Ureter (tissue), 1 donor: Measurements from ENCODE around the gene UQCRC1. TPM values are rescaled to one million over a fixed set of nuclear protein-coding genes. Genes with fewer than 3 reads are reported as not detected.

ENCODE experiments used
- DNase-seq: peaks from one replicate; pipeline ENCODE4 v3.0.0-alpha.2; 2020; ENCODE audit warnings: low spot score
- total RNA-seq: library from RNA; stranded (reverse); gene quantifications from one replicate; pipeline ENCODE4 v1.2.4, GENCODE V29; 2023
- donor health status: DM: yes; HTN: yes; CAD: no.

The UQCRC1 gene
- total RNA-seq, 1 donor from 2014 or later = 178 TPM

DNA sequence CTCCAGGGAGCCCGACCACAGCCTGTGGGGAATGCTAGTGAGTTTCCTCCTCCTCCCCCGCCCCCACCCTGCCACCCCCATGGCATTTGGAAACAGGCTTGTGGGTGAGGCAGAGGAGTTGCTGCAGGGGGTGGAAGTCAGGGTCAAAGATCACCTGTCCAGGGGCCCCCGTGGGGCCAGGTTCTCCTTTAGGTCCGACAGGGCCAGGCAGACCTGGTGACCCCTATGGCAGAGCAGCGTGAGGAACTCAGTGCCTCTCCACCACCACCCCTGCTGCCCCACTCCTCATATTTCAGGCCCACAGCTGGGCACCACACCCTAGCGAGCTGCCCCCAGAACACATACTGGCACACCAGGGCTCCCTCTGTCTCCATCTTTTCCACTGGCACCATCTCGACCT is 36.9 kb downstream of the UQCRC1 start:
- DNase-seq = no peak

GRCh38 chr3:48571938-48572337 is 37.5 kb downstream of the UQCRC1 start:
- no peak for DNase-seq

DNA sequence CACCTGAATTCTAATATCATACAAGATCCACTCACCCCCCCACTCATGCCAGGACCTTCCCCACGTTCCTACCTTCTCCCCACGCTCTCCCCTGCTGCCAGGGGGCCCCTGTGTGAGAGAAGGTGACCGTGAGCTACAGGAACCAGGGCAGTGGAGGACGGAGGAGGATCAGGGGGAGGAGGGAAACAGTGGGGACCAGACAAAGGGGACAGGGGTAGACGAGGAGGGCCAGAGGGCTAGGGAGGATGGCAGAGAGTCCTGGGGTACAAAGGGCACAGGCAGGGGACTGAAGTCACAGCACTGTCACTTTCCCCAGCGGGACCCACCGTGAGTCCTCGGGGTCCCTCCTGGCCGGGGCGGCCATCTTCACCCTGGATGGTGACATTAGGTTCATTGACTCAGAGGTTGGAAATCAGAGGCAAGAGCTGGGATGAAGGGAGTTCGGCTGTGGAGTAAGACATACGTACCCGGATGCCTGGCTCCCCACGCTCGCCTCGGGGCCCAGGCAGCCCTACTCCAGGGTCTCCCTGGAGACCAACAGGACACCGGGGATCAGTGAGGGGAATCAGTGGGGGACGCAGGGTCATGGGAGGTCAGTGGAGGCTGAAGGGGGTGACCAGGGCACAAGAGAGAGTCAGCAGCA is 39.5 kb downstream of the UQCRC1 start:
- DNase-seq = no peak

DNA sequence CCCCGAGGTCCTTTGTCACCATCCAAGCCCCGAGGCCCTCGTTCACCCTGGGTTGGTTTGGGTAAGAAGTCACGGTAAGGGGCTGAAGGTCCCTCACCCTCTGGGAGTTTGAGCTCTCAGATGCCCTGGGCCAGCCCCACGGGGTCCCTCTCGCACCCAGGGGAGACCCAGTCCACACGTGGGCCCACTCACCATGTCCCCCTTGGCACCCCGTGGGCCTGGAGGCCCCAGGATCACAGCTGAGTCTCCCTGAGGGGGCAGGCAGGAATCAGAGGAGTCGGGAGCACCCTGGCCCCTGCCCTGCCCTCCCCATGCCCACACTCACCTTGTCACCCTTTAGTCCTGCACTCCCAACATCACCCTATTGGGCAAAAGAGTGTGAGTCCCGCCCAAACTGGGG is 40.0 kb downstream of the UQCRC1 start:
- DNase-seq = no peak

DNA sequence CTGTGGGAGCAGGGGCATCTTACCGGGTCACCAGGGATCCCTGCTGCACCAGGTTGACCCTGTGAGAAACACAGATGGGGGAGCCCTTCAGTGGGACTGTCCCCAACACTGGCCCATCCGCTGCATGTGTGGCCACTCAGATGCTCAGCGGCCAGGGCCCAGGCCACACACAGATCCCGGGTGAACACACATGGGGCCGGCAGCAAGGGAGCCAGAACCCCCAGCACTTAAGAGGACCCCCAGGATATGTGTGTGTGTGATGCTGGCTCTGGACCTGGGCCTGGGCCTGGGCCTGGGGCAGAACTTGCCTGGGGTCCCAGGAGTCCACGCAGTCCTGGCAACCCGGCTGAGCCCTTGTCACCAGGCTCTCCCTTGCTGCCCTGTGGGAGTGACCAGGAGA is 41.0 kb downstream of the UQCRC1 start:
- DNase-seq = no peak

DNA sequence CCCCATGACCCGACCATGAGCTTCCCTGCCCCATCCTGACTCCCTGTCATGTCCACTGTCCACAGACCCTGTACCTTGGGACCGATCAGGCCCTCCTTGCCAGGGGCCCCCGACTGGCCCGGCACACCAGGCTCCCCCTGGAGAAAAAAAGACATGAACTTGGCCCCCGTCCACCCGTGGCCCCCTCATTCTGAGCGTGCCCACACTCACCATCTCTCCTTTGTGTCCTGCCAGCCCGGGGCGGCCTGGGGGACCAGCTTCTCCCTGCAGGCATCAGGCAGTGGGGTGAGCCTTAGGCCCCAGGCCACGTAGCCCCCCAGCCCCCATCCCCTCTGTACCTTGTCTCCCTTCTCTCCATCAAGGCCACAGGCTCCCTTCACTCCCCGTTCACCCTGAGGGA is 41.9 kb downstream of the UQCRC1 start:
- DNase-seq = no peak

- DNase-seq = no peak
Measured at GRCh38 chr3:48567090-48567489, 42.4 kb downstream of the UQCRC1 start.

- no peak for DNase-seq
Measured at GRCh38 chr3:48566401-48566760, 43.1 kb downstream of the UQCRC1 start.

GRCh38 chr3:48565591-48566400 is 43.6 kb downstream of the UQCRC1 start:
- no peak for DNase-seq

DNA sequence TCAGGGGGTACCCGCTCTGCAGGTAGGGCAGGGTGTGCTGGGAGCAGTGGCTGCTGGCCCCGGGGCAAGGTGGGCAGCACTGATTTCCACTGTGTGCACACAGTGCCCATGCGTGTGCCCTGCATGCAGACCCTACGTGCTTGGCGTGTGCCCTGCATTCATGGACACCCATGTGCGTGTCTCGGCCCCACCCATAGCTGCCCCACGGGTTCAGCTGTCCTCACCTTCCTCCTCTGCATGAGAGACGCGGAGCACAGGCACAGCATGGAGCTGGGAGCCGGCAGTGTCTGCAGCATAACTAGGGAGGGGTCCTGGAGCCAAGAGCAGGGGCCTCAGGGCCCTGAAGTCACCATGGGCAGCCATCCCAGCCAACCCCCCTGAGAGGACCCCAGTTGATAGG is 44.3 kb downstream of the UQCRC1 start:
- no peak for DNase-seq

- no peak for DNase-seq
Measured at GRCh38 chr3:48564667-48565066, 44.8 kb downstream of the UQCRC1 start.

- DNase-seq = no peak
Measured at GRCh38 chr3:48564022-48564421, 45.4 kb downstream of the UQCRC1 start.

GRCh38 chr3:48563382-48563918 is 46.0 kb downstream of the UQCRC1 start, which contains the start of gene UCN2:
Gene UCN2, minus strand, starts transcription at chr3:48563781. Its CDS starts 657 bp downstream, at chr3:48563124.
- no peak for DNase-seq

DNA sequence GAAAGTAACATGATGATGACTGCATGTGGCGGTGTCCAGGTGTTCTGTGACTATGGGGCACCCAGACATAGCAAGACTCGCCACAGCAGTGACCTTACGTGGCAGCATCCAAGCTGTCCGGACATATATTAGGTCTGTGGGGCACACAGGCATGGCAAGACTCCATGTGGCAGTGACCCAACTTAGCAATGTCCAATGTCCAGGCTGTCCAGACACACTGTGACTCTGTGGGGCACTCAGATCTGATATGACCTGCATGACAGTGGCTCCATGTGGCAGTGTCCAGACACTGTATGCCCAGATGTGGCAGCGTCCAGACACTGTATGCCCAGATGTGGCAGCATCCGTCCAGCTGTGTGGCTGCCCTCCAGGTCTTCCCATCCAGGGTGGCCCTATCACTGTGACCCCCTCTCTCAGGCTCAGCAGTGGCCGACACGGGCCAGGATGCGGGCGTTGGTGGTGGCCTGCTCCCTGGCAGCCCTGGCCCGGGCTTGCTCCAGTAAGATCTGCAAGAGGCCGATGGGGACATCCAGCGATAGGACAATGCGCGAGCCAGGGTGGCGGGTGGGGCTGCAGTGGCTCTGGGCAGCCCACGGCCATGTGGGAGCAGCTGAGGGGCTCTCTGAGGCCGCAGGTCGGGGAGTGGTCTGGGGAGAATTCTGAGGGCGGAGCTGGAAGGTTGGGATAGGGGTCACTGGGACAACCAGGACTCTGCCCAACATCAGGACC is 46.9 kb downstream of the UQCRC1 start:
- no peak for DNase-seq

GRCh38 chr3:48561045-48561736 is 48.3 kb downstream of the UQCRC1 start:
- peak; percentile 66 for DNase-seq

DNA sequence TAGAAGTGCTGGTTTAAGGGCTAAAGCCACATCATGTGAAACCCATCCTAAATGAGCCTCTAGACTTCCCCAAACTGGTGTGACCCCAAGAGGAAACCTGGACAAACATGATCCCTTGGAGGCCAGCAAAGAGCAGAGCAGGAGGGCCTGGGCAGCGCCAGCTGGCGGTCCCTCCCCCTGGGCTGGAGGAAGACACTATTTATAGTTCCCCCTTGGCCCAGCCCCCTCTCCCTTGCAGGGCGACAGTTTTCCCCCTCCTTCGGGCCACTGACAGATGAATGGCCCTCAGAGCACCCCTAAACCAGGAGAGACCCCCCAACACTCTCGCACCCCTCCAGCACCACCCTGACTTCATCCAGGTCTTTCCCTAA is 48.8 kb downstream of the UQCRC1 start:
- DNase-seq = no peak

DNA sequence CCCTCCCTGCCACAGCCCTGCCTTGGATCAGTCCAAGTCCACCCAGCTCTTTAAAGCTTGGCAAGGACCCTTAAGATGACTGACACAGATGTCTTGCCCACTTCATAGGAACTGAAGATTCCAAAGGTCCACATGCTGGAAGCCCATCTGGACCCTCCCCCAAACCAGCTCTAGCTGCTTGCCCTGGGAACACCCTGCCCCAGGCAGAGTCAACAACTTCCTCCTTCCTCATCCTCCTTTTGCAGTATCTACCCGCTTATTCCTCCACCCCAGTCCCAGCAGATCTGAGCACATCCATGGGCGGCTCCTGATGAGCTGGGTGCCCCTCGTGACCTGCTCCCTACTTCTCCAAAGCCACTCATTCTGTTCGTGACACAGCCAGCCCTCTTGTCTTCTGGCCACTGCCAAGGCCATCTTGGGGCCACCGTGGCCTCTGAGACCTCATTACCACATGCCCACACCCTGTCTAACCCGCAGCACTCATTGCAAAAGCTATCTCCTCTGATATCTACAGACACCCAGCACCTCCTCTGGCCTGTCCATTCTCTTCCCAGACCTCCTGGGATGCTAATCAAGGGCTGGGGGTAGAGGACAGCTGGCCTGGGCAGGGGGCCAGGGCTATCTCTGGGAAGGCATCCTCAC is 50.8 kb downstream of the UQCRC1 start:
- DNase-seq = no peak

- DNase-seq = peak; percentile 100
Measured at GRCh38 chr3:48556796-48557626, 52.4 kb downstream of the UQCRC1 start, which contains the start of gene PFKFB4. Gene PFKFB4, minus strand, starts transcription at chr3:48556803. Its CDS starts 26 bp downstream, at chr3:48556777.

GRCh38 chr3:48555949-48556795 is 53.3 kb downstream of the UQCRC1 start:
- DNase-seq = no peak
